Caco-2 (cell line): ENCODE data around the gene REP15. TPM values are rescaled to one million over a fixed set of nuclear protein-coding genes. Genes with fewer than 3 reads are reported as not detected.

ENCODE experiments used
- BruUV-seq: library from RNA; stranded (reverse); fragments of 400-500 nt; replicated peaks from 2 replicates; lab custom pipeline; 2021; lab: Mats Ljungman, UMichigan
- CTCF ChIA-PET: fragments of 300-600 bp; sonication (Branson Sonifier 250); formaldehyde crosslinking; loops from one replicate; lab custom pipeline; 2022; ENCODE audit warnings: antibody characterized with exemption; lab: Charles Lee
- POLR2A ChIA-PET: fragments of 300-600 bp; sonication (Branson Sonifier 250); formaldehyde crosslinking; loops from one replicate; lab custom pipeline; 2022; ENCODE audit warnings: antibody characterized with exemption; lab: Charles Lee
- DNase-seq, 2 experiments: peaks; one replicate each; pipeline versions ENCODE4 v3.0.0 to v3.0.0-alpha.2; 2020 to 2022
- H3K27me3 ChIP-seq: replicated peaks from 2 replicates; pipeline ENCODE4 v1.6.0; 2011; ENCODE audit warnings: low read length; ENCODE audit not compliant: control insufficient read depth, insufficient read depth
- H3K36me3 ChIP-seq: 2 replicates; pipeline ENCODE4 v1.5.1; 2011; ENCODE audit warnings: low read length; ENCODE audit not compliant: control insufficient read depth, insufficient read depth
- H3K4me1 ChIP-seq: fragments of 250-450 bp; sonication (Bioruptor Pico); 2 replicates; pipeline ENCODE4 v1.5.1; 2020; ENCODE audit warnings: mild to moderate bottlenecking
- H3K4me3 ChIP-seq: 2 replicates; pipeline ENCODE4 v1.5.1; 2011; ENCODE audit warnings: low read depth, mild to moderate bottlenecking, control low read depth, low read length
- H3K9me3 ChIP-seq: fragments of 250-450 bp; sonication (Bioruptor Pico); 2 replicates; pipeline ENCODE4 v1.5.1; 2020; ENCODE audit warnings: mild to moderate bottlenecking, moderate library complexity
- H3K27ac Mint-ChIP-seq: one replicate; pipeline ENCODE4 v1.8.0; 2022; ENCODE audit warnings: mixed read lengths; ENCODE audit not compliant: unreplicated experiment
- H3K27me3 Mint-ChIP-seq: one replicate; pipeline ENCODE4 v1.8.0; 2022; ENCODE audit warnings: mixed read lengths; ENCODE audit not compliant: insufficient read depth, unreplicated experiment
- H3K36me3 Mint-ChIP-seq: one replicate; pipeline ENCODE4 v1.8.0; 2022; ENCODE audit warnings: mild to moderate bottlenecking, mixed read lengths; ENCODE audit not compliant: insufficient read depth, unreplicated experiment
- H3K4me1 Mint-ChIP-seq: one replicate; pipeline ENCODE4 v1.8.0; 2022; ENCODE audit warnings: low read depth, mixed read lengths; ENCODE audit not compliant: unreplicated experiment
- H3K4me3 Mint-ChIP-seq: one replicate; pipeline ENCODE4 v1.8.0; 2022; ENCODE audit warnings: mild to moderate bottlenecking, moderate library complexity, mixed read lengths; ENCODE audit not compliant: unreplicated experiment
- H3K9me3 Mint-ChIP-seq: one replicate; pipeline ENCODE4 v1.8.0; 2022; ENCODE audit warnings: mixed read lengths; ENCODE audit not compliant: unreplicated experiment
- intact Hi-C: fragments of 100-400 bp; cut with micrococcal nuclease; formaldehyde crosslinking; loops from one replicate; pipeline ENCODE4 v1.10.0; 2022; ENCODE audit not compliant: unreplicated experiment
- total RNA-seq: library from RNA; stranded (reverse); gene quantifications from 2 replicates; pipeline ENCODE4 v1.2.3, GENCODE V29; 2022
- TF ChIP-seq, protein P1 (sequence below), 2 experiments: fragments of 200-600 bp in 1 of 2; IDR thresholded peaks; 1 replicate in 1 of 2; 2 replicates in 1 of 2; pipeline versions ENCODE4 v1.5.1 to v1.8.0; 2011 to 2022; ENCODE audit warnings: antibody characterized with exemption in 1 of 2, control low read depth in 1 of 2, inconsistent platforms in 1 of 2, low read depth in 1 of 2, low read length in 1 of 2, mild to moderate bottlenecking in 1 of 2, moderate library complexity in 1 of 2; ENCODE audit not compliant: insufficient read depth in 1 of 2, severe bottlenecking in 1 of 2, unreplicated experiment in 1 of 2

Gene REP15
- total RNA-seq, 1 experiment from 2014 or later = 2.3 TPM

DNA sequence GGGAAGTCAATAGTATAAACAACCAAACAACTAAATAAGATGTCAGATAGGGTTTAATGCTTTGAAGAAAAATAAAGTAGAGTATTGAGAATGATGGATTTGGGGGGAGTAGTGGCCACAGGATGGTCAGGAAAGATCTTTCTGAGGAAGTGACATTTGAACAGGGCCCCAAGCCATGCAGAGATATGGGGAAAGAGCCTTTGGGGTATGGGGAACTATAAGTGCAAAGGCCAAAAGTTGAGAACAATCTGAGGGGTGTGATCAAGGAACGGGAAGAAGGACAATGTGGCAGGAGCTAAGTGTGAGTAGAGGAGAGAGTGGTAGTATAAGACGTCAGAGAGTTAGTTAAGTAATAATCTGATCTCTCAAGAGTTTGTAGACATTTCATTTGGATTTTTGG, 15.7 kb downstream of the REP15 start:
- Histone ChIP-seq H3K36me3 (no peaks in the 10 kb centered on the region), H3K4me1 (no peaks in the 10 kb centered on the region), H3K27me3 (no peaks in the 10 kb centered on the region), H3K4me3 (peak overlapping the region; percentile 73), H3K9me3 (no peaks in the 10 kb centered on the region)
- no TSS peak for BruUV-seq
- POLR2A ChIA-PET = no interaction called here
- TF ChIP-seq, protein P1, sequence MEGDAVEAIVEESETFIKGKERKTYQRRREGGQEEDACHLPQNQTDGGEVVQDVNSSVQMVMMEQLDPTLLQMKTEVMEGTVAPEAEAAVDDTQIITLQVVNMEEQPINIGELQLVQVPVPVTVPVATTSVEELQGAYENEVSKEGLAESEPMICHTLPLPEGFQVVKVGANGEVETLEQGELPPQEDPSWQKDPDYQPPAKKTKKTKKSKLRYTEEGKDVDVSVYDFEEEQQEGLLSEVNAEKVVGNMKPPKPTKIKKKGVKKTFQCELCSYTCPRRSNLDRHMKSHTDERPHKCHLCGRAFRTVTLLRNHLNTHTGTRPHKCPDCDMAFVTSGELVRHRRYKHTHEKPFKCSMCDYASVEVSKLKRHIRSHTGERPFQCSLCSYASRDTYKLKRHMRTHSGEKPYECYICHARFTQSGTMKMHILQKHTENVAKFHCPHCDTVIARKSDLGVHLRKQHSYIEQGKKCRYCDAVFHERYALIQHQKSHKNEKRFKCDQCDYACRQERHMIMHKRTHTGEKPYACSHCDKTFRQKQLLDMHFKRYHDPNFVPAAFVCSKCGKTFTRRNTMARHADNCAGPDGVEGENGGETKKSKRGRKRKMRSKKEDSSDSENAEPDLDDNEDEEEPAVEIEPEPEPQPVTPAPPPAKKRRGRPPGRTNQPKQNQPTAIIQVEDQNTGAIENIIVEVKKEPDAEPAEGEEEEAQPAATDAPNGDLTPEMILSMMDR (IDR thresholded peaks at IDR 0.05; ENCODE audit: insufficient read depth in 1 of 2, low read depth in 1 of 2, low read length in 1 of 2, severe bottlenecking in 1 of 2, unreplicated experiment in 1 of 2) = no peak
- Mint-ChIP-seq H3K9me3 (no peaks in the 10 kb centered on the region), H3K27me3 (no peaks in the 10 kb centered on the region), H3K27ac (peak overlapping the region; percentile 97), H3K36me3 (peaks cover 16% of the 10 kb centered on the region), H3K4me1 (peaks cover 11% of the 10 kb centered on the region), H3K4me3 (peak overlapping the region; percentile 93)
- DNase-seq = no peak
- intact Hi-C loops = no loop called here
- CTCF ChIA-PET = no interaction called here

DNA sequence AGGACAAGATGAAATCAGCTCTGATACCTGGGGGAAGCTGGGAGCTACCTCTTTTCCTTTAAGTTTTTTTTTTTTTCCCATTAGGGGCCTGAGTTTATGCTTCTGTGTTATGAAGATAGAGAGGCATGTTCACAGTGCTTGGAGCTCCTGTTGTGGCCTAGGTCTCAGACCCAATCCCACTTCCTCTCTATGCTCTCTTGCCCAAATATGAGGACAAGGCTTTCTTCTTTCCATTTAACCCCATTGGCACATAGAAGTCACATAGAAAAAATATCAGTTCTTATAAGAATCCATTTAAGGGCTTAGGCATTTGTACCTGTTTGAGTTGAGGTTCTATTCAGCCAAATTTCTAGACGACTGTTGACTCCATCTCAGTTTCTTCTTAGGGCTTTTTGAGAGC, 27.0 kb downstream of the REP15 start:
- H3K27me3 Mint-ChIP-seq = no peaks in the 10 kb centered on the region
- no TSS peak for BruUV-seq
- no peaks in the 10 kb centered on the region for H3K9me3 Mint-ChIP-seq
- H3K27ac Mint-ChIP-seq = no peak overlapping the region
- Histone ChIP-seq H3K4me1 (no peaks in the 10 kb centered on the region), H3K9me3 (no peaks in the 10 kb centered on the region), H3K36me3 (no peaks in the 10 kb centered on the region), H3K27me3 (no peaks in the 10 kb centered on the region), H3K4me3 (no peak overlapping the region)
- ChIA-PET POLR2A (interaction anchor here (0.7 kb wide), 1 partner anchor 16 kb away, joined by 8 read pairs; no protein-coding TSS in a partner anchor), CTCF (no interaction called here)
- intact Hi-C loops = no loop called here
- no peaks in the 10 kb centered on the region for H3K4me1 Mint-ChIP-seq
- no peak overlapping the region for H3K4me3 Mint-ChIP-seq
- DNase-seq = no peak
- H3K36me3 Mint-ChIP-seq = peaks cover 72% of the 10 kb centered on the region
- TF ChIP-seq, protein P1 (IDR thresholded peaks at IDR 0.05; ENCODE audit: insufficient read depth in 1 of 2, low read depth in 1 of 2, low read length in 1 of 2, severe bottlenecking in 1 of 2, unreplicated experiment in 1 of 2) = no peak

DNA sequence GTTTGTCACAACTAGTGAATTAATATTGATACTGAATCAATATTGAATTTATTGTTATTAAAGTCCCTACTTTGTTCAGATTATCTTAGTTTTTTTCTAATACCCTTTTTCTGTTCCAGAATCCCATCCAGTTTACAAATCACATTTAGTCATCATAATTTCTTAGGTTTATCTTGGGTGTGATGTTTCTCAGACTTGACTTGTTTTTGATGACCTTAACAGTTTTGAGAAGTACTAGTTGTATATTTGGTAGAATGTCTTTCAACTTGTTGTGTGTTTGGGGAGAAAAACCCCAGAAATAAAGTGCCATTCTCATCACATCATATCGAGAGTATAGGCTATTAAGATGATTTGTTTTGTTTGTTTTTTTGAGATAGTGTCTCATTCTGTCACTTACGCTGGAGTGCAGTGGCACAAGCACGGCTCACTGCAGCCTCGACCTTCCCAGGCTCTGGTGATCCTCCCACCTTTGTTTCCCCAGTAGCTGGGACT, 33.9 kb downstream of the REP15 start:
- Mint-ChIP-seq H3K27ac (no peak overlapping the region), H3K4me3 (no peak overlapping the region), H3K27me3 (no peaks in the 10 kb centered on the region), H3K9me3 (no peaks in the 10 kb centered on the region), H3K4me1 (no peaks in the 10 kb centered on the region), H3K36me3 (peaks cover 51% of the 10 kb centered on the region)
- no TSS peak for BruUV-seq
- intact Hi-C loops = loop anchor here (10.0 kb wide), 1 partner anchor 1235 kb away; no protein-coding TSS in a partner anchor
- TF ChIP-seq, protein P1 (IDR thresholded peaks at IDR 0.05; ENCODE audit: insufficient read depth in 1 of 2, low read depth in 1 of 2, low read length in 1 of 2, severe bottlenecking in 1 of 2, unreplicated experiment in 1 of 2) = no peak
- Histone ChIP-seq H3K4me1 (no peaks in the 10 kb centered on the region), H3K27me3 (no peaks in the 10 kb centered on the region), H3K36me3 (peaks cover 3% of the 10 kb centered on the region; the same call in 1 of the 2 replicates), H3K4me3 (no peak overlapping the region), H3K9me3 (no peaks in the 10 kb centered on the region)
- ChIA-PET CTCF (no interaction called here), POLR2A (no interaction called here)
- DNase-seq = no peak
